Nephron (organoid): Measurements from ENCODE around the gene COL20A1.

Experiments used
- H3K27ac Mint-ChIP-seq, 3 experiments: 2 replicates each; pipeline ENCODE4 v1.8.0; 2020; ENCODE audit warnings: mixed read lengths in 3 of 3, mild to moderate bottlenecking in 2 of 3, moderate library complexity in 1 of 3
- H3K27me3 Mint-ChIP-seq: 2 replicates; pipeline ENCODE4 v1.8.0; 2021; ENCODE audit warnings: low read depth, mild to moderate bottlenecking, moderate library complexity, mixed read lengths
- H3K36me3 Mint-ChIP-seq: 2 replicates; pipeline ENCODE4 v1.8.0; 2020; ENCODE audit warnings: low read depth, mixed read lengths
- H3K4me1 Mint-ChIP-seq: 2 replicates; pipeline ENCODE4 v1.8.0; 2020; ENCODE audit warnings: mixed read lengths
- H3K4me3 Mint-ChIP-seq, 3 experiments: 2 replicates each; pipeline ENCODE4 v1.8.0; 2020; ENCODE audit warnings: mild to moderate bottlenecking in 3 of 3, mixed read lengths in 3 of 3, moderate library complexity in 2 of 3
- H3K9me3 Mint-ChIP-seq: 2 replicates; pipeline ENCODE4 v1.8.0; 2020; ENCODE audit warnings: mixed read lengths
- CTCF ChIP-seq, 3 experiments: fragments of 200-600 bp; sonication (generic); IDR thresholded peaks; one replicate each; pipeline ENCODE4 v1.5.0; 2021; ENCODE audit warnings: antibody characterized with exemption in 3 of 3; ENCODE audit not compliant: unreplicated experiment in 3 of 3

Gene COL20A1

GRCh38 chr20:63384336-63384735 is 91.3 kb downstream of the COL20A1 start:
- H3K36me3 Mint-ChIP-seq, result peaks cover 10% of the 10 kb centered on the region
- H3K9me3 Mint-ChIP-seq, result peaks cover 34% of the 10 kb centered on the region
- H3K27me3 Mint-ChIP-seq, result peaks cover 13% of the 10 kb centered on the region
- H3K4me3 Mint-ChIP-seq, result no peak overlapping the region
- no peaks in the 10 kb centered on the region for H3K4me1 Mint-ChIP-seq
- TF ChIP-seq CTCF (IDR thresholded peaks at IDR 0.05; ENCODE audit: unreplicated experiment in 3 of 3), result no peak
- no peak overlapping the region for H3K27ac Mint-ChIP-seq
